HepG2 (cell line): ENCODE results near the gene CCDC34. TPM values are rescaled to one million over a fixed set of nuclear protein-coding genes. Genes with fewer than 3 reads are reported as not detected.
A peak's percentile ranks its signal among the peaks of the same experiment; 100 is the strongest.

ENCODE experiments used
- ATAC-seq: fragments of 200-7000 bp; cut with Tn5 transposase; 3 replicates; pipeline ENCODE4 v1.9.1; 2020; ENCODE audit warnings: mild to moderate bottlenecking, moderate library complexity
- BruUV-seq: library from RNA; stranded (reverse); fragments of 400-500 nt; replicated peaks from 2 replicates; lab custom pipeline; 2021; lab: Mats Ljungman, UMichigan
- CTCF ChIA-PET: fragments of 300-600 bp; formaldehyde crosslinking; extraction: SDS; loops from one replicate; lab custom pipeline; 2021; ENCODE audit warnings: low total read pairs, inconsistent platforms, low intra/inter-chr PET ratio; lab: Yijun Ruan, JAX
- POLR2A ChIA-PET: fragments of 350-600 bp; sonication (Branson Sonifier 250); formaldehyde crosslinking; loops from one replicate; lab custom pipeline; 2020; ENCODE audit warnings: antibody characterized with exemption, inconsistent platforms; lab: Yijun Ruan, JAX
- DNase-seq: peaks from one replicate; pipeline ENCODE4 v3.0.0-alpha.2; 2015; ENCODE audit warnings: low spot score
- FAIRE-seq: peaks from 3 replicates; lab custom pipeline; 2011; peaks lifted over from hg19 to GRCh38; lab: Jason Lieb, UNC
- H2AFZ ChIP-seq: one replicate; pipeline ENCODE4 v1.6.1; 2011; ENCODE audit warnings: low read length, inconsistent platforms
- H3K27ac ChIP-seq: fragments of 300-600 bp; 3 replicates; pipeline ENCODE4 v1.8.0; 2011; ENCODE audit warnings: mixed run types, mild to moderate bottlenecking, mixed read lengths, low read length, inconsistent platforms; ENCODE audit not compliant: insufficient read depth; ENCODE audit errors: extremely low read length
- H3K27me3 ChIP-seq, 2 experiments: fragments of 200-600 bp in 1 of 2; 2 replicates in 1 of 2; 3 replicates in 1 of 2; pipeline versions ENCODE4 v1.6.0 to v1.8.0; 2011; ENCODE audit warnings: low read length in 2 of 2, mild to moderate bottlenecking in 2 of 2, moderate library complexity in 2 of 2, inconsistent platforms in 1 of 2; ENCODE audit not compliant: insufficient read depth in 2 of 2, control insufficient read depth in 1 of 2
- H3K36me3 ChIP-seq, 2 experiments: fragments of 200-600 bp in 1 of 2; replicated peaks in 1 of 2; 2 replicates in 1 of 2; 3 replicates in 1 of 2; pipeline versions ENCODE4 v1.5.1 to v1.8.0; 2011; ENCODE audit warnings: low read length in 2 of 2, inconsistent platforms in 1 of 2; ENCODE audit not compliant: insufficient read depth in 2 of 2, control insufficient read depth in 1 of 2
- H3K4me1 ChIP-seq: 2 replicates; pipeline ENCODE4 v1.5.1; 2012; ENCODE audit warnings: low read length, inconsistent platforms; ENCODE audit not compliant: insufficient read depth
- H3K4me2 ChIP-seq: 2 replicates; pipeline ENCODE4 v1.6.0; 2011; ENCODE audit warnings: low read depth, low read length, inconsistent platforms
- H3K4me3 ChIP-seq, 3 experiments: fragments of 200-600 bp in 1 of 3; sonication (generic), shearing (Covaris generic) in 1 of 3; replicated peaks in 1 of 3; 2 replicates each; pipeline ENCODE4 v1.5.1; 2011 to 2016; ENCODE audit warnings: low read length in 3 of 3, inconsistent platforms in 2 of 3, low read depth in 2 of 3, mild to moderate bottlenecking in 2 of 3, control low read depth in 1 of 3, mixed read lengths in 1 of 3; ENCODE audit not compliant: insufficient read depth in 1 of 3
- H3K79me2 ChIP-seq: one replicate; pipeline ENCODE4 v1.6.1; 2011; ENCODE audit warnings: low read length, inconsistent platforms; ENCODE audit not compliant: insufficient read depth
- H3K9ac ChIP-seq: 2 replicates; pipeline ENCODE4 v1.6.0; 2011; ENCODE audit warnings: mild to moderate bottlenecking, low read depth, low read length, inconsistent platforms; ENCODE audit not compliant: insufficient read depth
- H3K9me3 ChIP-seq: 2 replicates; pipeline ENCODE4 v1.5.1; 2012; ENCODE audit warnings: mild to moderate bottlenecking, low read length
- H4K20me1 ChIP-seq: 2 replicates; pipeline ENCODE4 v1.6.0; 2011; ENCODE audit warnings: inconsistent platforms, mild to moderate bottlenecking, low read length, moderate library complexity; ENCODE audit not compliant: insufficient read depth
- CREM ChIP-seq, 2 experiments: sonication (generic) in 1 of 2; formaldehyde crosslinking in 1 of 2; IDR thresholded peaks; 2 replicates each; pipeline versions ENCODE4 v1.4.0 to v1.6.1; 2016 to 2020; ENCODE audit warnings: antibody characterized with exemption in 1 of 2, mild to moderate bottlenecking in 1 of 2, missing genetic modification reagents in 1 of 2
- HDAC2 ChIP-seq: sonication (generic); formaldehyde crosslinking; IDR thresholded peaks from 2 replicates; pipeline ENCODE4 v1.4.0; 2020; ENCODE audit warnings: missing genetic modification reagents
- HMG20B ChIP-seq: conservative IDR thresholded peaks from 2 replicates; pipeline ENCODE4 v1.6.1; 2016; ENCODE audit warnings: missing genetic modification reagents, missing compliant biosample characterization
- MIER3 ChIP-seq: IDR thresholded peaks from 2 replicates; pipeline ENCODE4 v1.6.1; 2016; ENCODE audit warnings: missing compliant biosample characterization, borderline replicate concordance
- NONO ChIP-seq, 2 experiments: fragments of 450-650 bp in 1 of 2; sonication (generic) in 1 of 2; formaldehyde crosslinking in 1 of 2; IDR thresholded peaks in 1 of 2; conservative IDR thresholded peaks in 1 of 2; 2 replicates each; pipeline versions ENCODE4 v1.6.1 to v1.8.0; 2017 to 2022; ENCODE audit warnings: mild to moderate bottlenecking in 1 of 2, missing genetic modification reagents in 1 of 2, moderate library complexity in 1 of 2
- PPARG ChIP-seq: conservative IDR thresholded peaks from 2 replicates; pipeline ENCODE4 v1.6.1; 2016; ENCODE audit warnings: missing biosample characterization, missing genetic modification reagents
- ZNF264 ChIP-seq: sonication (generic); formaldehyde crosslinking; IDR thresholded peaks from 2 replicates; pipeline ENCODE4 v1.4.0; 2020; ENCODE audit warnings: missing genetic modification reagents
- ZNF317 ChIP-seq: sonication (generic); formaldehyde crosslinking; IDR thresholded peaks from 2 replicates; pipeline ENCODE4 v1.5.0; 2020; ENCODE audit warnings: mild to moderate bottlenecking, missing genetic modification reagents
- ZNF556 ChIP-seq: sonication (generic); formaldehyde crosslinking; IDR thresholded peaks from 2 replicates; pipeline ENCODE4 v1.4.0; 2020; ENCODE audit warnings: mild to moderate bottlenecking, missing genetic modification reagents, borderline replicate concordance
- ZNF572 ChIP-seq: sonication (generic); formaldehyde crosslinking; IDR thresholded peaks from 2 replicates; pipeline ENCODE4 v1.5.1; 2020; ENCODE audit warnings: mild to moderate bottlenecking, missing genetic modification reagents
- WGBS: methylation state at CpG from one replicate; pipeline ENCODE4 v1.1.6; 2017; ENCODE audit warnings: low lambda C conversion rate; 5-methylcytosine and 5-hydroxymethylcytosine counted together
- in situ Hi-C: cut with HindIII; loops from 2 replicates; pipeline ENCODE4 v1.10.0; 2017; ENCODE audit warnings: low pct_unique_long_range_greater_than_20kb; ENCODE audit not compliant: extremely low pct_ligation_motif_present
- intact Hi-C: fragments of 100-400 bp; cut with micrococcal nuclease; formaldehyde crosslinking; loops from one replicate; pipeline ENCODE4 v1.10.0; 2022; ENCODE audit not compliant: unreplicated experiment
- polyA plus RNA-seq, 8 experiments: library from polyadenylated mRNA; depleted of rRNA in 3 of 8; stranded (reverse) in 7 of 8; unstranded in 1 of 8; fragments of >200 nt; fragmentation: Illumina TruSeq in 4 of 8; extraction: Trizol in 4 of 8; gene quantifications; 2 replicates each; pipeline versions ENCODE4 v1.2.1 to v1.2.3, GENCODE V29; 2011 to 2016; ENCODE audit warnings: low read depth in 4 of 8, missing spikeins in 1 of 8, mixed read lengths in 1 of 8; ENCODE audit not compliant: insufficient read depth in 1 of 8
- total RNA-seq, 5 experiments: library from RNA; depleted of rRNA; stranded (reverse); fragments of >200 nt; fragmentation: Illumina TruSeq; extraction: Trizol; gene quantifications; 2 replicates each; pipeline ENCODE4 v1.2.3, GENCODE V29; 2016; ENCODE audit warnings: low read depth in 1 of 5

The CCDC34 gene
- total and polyA plus RNA-seq, 2 of the 13 experiments (the other 11 are each of a cell fraction or from before 2014, with no cell fraction given), result 7.6 to 34.3 TPM

DNA sequence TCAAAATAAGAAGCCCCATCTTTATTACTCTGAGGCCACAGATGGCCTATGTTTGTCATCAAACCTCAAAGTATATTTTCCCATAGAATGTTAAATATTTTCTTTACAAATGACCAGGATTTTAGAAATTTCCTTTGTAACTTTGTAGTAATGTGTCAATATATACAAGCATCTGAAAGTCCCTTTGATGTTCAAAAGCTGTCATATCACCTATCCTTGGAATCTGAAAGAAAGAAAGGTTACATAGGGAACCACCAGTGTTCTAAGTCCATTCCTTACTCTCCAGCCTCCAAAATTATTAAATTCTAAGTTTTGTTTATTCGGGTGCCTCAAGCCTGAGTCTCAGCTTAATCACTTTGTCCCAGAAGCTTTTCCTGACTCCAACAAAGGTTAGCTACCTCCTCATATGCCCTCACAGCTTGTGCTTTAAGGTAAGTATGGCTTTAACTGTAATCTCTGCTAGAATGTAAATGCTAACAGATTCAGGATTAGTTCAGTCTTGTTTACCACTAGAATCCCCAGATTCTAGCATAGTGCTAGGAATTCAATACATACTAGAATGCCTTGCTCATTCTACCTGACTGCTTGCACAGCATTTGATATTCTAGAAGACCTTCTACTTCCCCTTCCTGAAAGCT, 32.3 kb downstream of the CCDC34 start (continued):
- TF ChIP-seq HDAC2 (CRISPR knock-in tag) (peak; percentile 55), CREM (IDR thresholded peaks at IDR 0.05) (peak; percentile 91), CREM (CRISPR knock-in tag; IDR thresholded peaks at IDR 0.05) (no peak), PPARG (peak; percentile 75; the same call in 1 of the 2 replicates), MIER3 (CRISPR knock-in tag) (peak; percentile 31; the same call in 1 of the 2 replicates), HMG20B (CRISPR knock-in tag) (0 out of 2 replicates have a peak, but pooled peaks have one; percentile 23), ZNF556 (CRISPR knock-in tag) (no peak; the same call in 1 of the 2 replicates)

DNA sequence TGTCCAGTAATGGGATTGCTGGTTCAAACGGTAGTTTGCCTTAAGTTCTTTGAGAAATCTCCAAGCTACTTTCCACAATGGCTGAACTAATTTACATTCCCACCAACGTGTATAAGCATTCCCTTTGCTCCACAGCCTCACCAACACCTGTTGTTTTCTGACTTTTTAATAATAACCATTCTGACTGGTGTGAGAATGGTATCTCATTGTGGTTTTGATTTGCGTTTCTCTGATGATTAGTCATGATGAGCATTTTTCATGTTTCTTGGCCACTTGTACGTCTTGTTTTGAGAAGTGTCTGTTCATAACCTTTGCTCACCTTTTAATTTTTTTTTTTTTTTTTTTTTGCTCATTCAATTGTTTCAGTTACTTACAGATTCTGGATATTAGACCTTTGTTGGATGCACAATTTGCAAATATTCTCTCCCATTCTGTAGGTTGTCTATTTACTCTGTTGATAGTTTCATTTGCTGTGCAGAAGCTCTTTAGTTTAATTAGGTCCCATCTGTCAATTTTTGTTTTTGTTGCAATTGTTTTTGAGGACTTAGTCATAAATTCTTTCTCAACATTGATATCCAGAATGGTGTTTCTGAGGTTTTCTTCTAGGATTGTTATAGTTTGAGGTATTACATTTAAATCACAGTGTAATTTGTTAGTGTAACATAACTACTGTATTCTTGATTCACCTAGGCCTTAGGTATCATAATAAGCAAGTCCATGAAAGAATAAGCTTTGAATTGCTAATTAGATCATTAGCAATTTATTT, 33.0 kb downstream of the CCDC34 start:
- Histone ChIP-seq H3K4me1 (peaks cover 74% of the 10 kb centered on the region), H3K9ac (no peak overlapping the region), H3K27ac (peak overlapping the region; percentile 78), H2AFZ (no peak overlapping the region), H3K27me3 (no peaks in the 10 kb centered on the region), H3K36me3 (no peaks in the 10 kb centered on the region), H3K4me2 (0 out of 2 replicates have a peak overlapping the region, but pooled peaks have one; percentile 50), H3K9me3 (no peaks in the 10 kb centered on the region), H3K79me2 (no peaks in the 10 kb centered on the region), H4K20me1 (no peaks in the 10 kb centered on the region), H3K4me3 (no peak overlapping the region)
- in situ Hi-C loops, result no loop called here
- TF ChIP-seq ZNF317 (CRISPR knock-in tag) (0 out of 2 replicates have a peak, but pooled peaks have one; percentile 43), ZNF572 (CRISPR knock-in tag) (no peak), ZNF264 (0 out of 2 replicates have a peak, but pooled peaks have one; percentile 14), NONO (IDR thresholded peaks at IDR 0.05) (no peak), NONO (CRISPR knock-in tag; conservative IDR thresholded peaks at IDR 0.05) (no peak)
- ATAC-seq (no peak), FAIRE-seq (no peak), DNase-seq (no peak)
- BruUV-seq, result no TSS peak
- 95% methylated on average over 4 of the region's 4 CpGs for WGBS
- POLR2A ChIA-PET, result interaction anchor here (1.0 to 1.8 kb wide), 4 partner anchors 8 to 143 kb away, joined by 3 to 10 read pairs (median 3); partner anchors contain the start of genes CCDC34 and LGR4
- CTCF ChIA-PET, result no interaction called here
- intact Hi-C loops, result loop anchor here (2.0 kb wide), 1 partner anchor 55 kb away; no protein-coding TSS in a partner anchor
